Colonic mucosa (tissue), 4 donors: ENCODE results near the gene SH3TC1. TPM values are rescaled to one million over a fixed set of nuclear protein-coding genes. Genes with fewer than 3 reads are reported as not detected.

Source experiments
- DNase-seq: peaks from one replicate; pipeline ENCODE4 v3.0.0-alpha.2; 2020
- H3K27ac ChIP-seq: fragments of 200-600 bp; one replicate; pipeline ENCODE4 v1.8.0; 2021
- H3K27me3 ChIP-seq: fragments of 200-600 bp; one replicate; pipeline ENCODE4 v1.8.0; 2021
- H3K36me3 ChIP-seq: fragments of 200-600 bp; one replicate; pipeline ENCODE4 v1.8.0; 2021
- H3K4me1 ChIP-seq: fragments of 200-600 bp; one replicate; pipeline ENCODE4 v1.8.0; 2021; ENCODE audit warnings: mild to moderate bottlenecking
- H3K4me3 ChIP-seq: fragments of 200-600 bp; one replicate; pipeline ENCODE4 v1.8.0; 2021
- H3K9ac ChIP-seq, 2 donors: one replicate each; pipeline ENCODE4 v1.7.0; 2013; ENCODE audit warnings: control low read depth in 2 of 2, low read depth in 2 of 2, low read length in 2 of 2
- H3K9me3 ChIP-seq: fragments of 200-600 bp; one replicate; pipeline ENCODE4 v1.8.0; 2021
- CTCF ChIP-seq: fragments of 200-600 bp; IDR thresholded peaks from one replicate; pipeline ENCODE4 v1.8.0; 2022; ENCODE audit warnings: antibody characterized with exemption, mild to moderate bottlenecking
- intact Hi-C: fragments of 100-400 bp; cut with DNase I; formaldehyde crosslinking; loops from one replicate; pipeline ENCODE4 v1.14.1; 2022
- total RNA-seq, 2 donors: library from RNA; stranded (reverse); fragmentation: NEBNext Ultra II Directional in 1 of 2; extraction: Animal tissue kit (Norgen Biotek cat#: 25700) in 1 of 2; gene quantifications; one replicate each; pipeline ENCODE4 v1.2.1, GENCODE V29; 2021
- donor health status: healthy.
- donor health status: DM: no; HTN: no; CAD: no.
- donor health status: DM: no; HTN: no; CAD: no.

SH3TC1 gene
- total RNA-seq, 2 donors from 2014 or later, result 10.8 to 22.5 TPM

DNA sequence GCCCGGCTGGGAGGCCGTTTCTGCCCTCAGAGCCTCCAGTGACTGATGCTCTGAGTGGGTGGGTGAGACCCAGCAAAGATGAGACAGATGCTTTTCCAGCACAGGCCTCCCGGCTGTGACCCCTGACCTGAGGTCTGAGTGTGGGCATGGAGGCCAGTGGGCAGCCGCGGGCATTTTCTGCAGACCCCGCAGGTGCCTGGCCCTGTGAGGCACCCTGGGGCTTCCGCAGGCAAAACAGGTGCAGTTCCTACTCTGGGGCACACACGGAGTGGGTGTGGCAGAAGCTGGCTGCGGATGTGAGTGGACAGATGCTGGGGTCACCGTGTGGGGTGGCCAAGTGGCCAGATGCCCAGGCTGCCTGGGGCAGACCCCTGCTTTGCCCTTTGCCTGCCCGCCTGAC is 85.3 kb downstream of the SH3TC1 start:
- no peak for DNase-seq
- no peaks in the 10 kb centered on the region for H3K27me3 ChIP-seq
- H3K9me3 ChIP-seq, result no peaks in the 10 kb centered on the region
- no peaks in the 10 kb centered on the region for H3K4me1 ChIP-seq
- no peaks in the 10 kb centered on the region for H3K36me3 ChIP-seq
- intact Hi-C loops, result no loop called here
- no peak overlapping the region for H3K4me3 ChIP-seq
- no peak for TF ChIP-seq CTCF
- no peak overlapping the region for H3K9ac ChIP-seq
- H3K27ac ChIP-seq, result no peak overlapping the region

DNA sequence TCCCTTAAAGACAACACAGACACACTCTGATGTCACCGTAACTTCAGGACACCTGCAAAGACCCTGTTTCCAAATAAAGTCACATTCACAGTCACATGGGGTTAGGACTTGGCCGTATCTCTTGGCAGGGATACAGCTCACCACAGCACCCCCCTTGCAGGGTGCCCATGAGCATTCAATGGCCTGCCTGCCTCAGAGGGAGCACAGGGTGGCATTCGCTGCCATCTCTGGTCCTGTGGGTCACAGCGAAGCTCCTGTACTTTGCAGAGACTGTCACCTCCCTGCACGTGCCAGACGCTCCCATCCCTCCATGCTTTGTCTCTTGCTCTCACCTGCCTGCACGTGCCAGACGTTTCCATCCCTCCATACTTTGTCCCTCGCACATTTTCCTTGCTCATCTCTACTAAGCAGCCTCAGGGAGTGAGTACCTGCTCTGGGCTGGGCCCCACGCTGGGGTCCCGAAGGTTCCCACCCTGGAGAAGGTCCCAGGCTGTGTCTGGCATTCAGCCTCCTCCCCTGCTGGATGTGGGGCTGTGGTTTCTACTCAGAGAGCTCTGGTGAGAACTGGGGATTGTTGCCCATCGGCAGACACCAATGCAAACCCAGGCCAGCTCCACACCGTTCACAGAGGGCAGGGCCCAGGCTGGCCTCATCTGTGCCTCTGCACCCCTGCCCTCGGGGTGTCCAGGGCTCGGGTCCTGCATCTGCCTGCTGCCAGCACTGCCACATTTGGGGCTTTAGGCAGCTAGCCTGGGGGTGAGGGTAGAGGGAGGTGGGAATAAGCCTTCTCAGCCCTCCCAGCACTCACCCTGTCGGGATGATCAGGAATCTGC is 86.3 kb downstream of the SH3TC1 start:
- no peak overlapping the region for H3K27ac ChIP-seq
- H3K9ac ChIP-seq, result no peak overlapping the region
- TF ChIP-seq CTCF, result no peak
- no peak overlapping the region for H3K4me3 ChIP-seq
- no peak for DNase-seq
- H3K36me3 ChIP-seq, result no peaks in the 10 kb centered on the region
- H3K27me3 ChIP-seq, result no peaks in the 10 kb centered on the region
- intact Hi-C loops, result no loop called here
- H3K9me3 ChIP-seq, result no peaks in the 10 kb centered on the region
- no peaks in the 10 kb centered on the region for H3K4me1 ChIP-seq

GRCh38 chr4:8285976-8286718 is 87.1 kb downstream of the SH3TC1 start:
- no peaks in the 10 kb centered on the region for H3K9me3 ChIP-seq
- H3K9ac ChIP-seq, result no peak overlapping the region
- no peak overlapping the region for H3K27ac ChIP-seq
- no peaks in the 10 kb centered on the region for H3K27me3 ChIP-seq
- no peak for DNase-seq
- no peaks in the 10 kb centered on the region for H3K36me3 ChIP-seq
- H3K4me1 ChIP-seq, result no peaks in the 10 kb centered on the region
- no peak overlapping the region for H3K4me3 ChIP-seq
- intact Hi-C loops, result no loop called here
- no peak for TF ChIP-seq CTCF

GRCh38 chr4:8286719-8287342 is 87.7 kb downstream of the SH3TC1 start:
- no peak overlapping the region for H3K27ac ChIP-seq
- intact Hi-C loops, result no loop called here
- H3K4me1 ChIP-seq, result no peaks in the 10 kb centered on the region

More at GRCh38 chr4:8286719-8287342, 87.7 kb downstream of the SH3TC1 start:
- no peak for TF ChIP-seq CTCF
- no peak overlapping the region for H3K9ac ChIP-seq
- no peak for DNase-seq
- H3K4me3 ChIP-seq, result no peak overlapping the region
- no peaks in the 10 kb centered on the region for H3K36me3 ChIP-seq
- no peaks in the 10 kb centered on the region for H3K27me3 ChIP-seq
- no peaks in the 10 kb centered on the region for H3K9me3 ChIP-seq
